Lower lobe of right lung (tissue), 2 donors: ENCODE measurements around the gene MEI1. TPM values are rescaled to one million over a fixed set of nuclear protein-coding genes. Genes with fewer than 3 reads are reported as not detected.
A peak's percentile ranks its signal among the peaks of the same experiment; 100 is the strongest.

Experiments
- ATAC-seq, 2 donors: fragments of 200-7000 bp; cut with Tn5 transposase; one replicate each; pipeline ENCODE4 v1.9.1; 2020 to 2022; ENCODE audit warnings: mild to moderate bottlenecking in 2 of 2, moderate library complexity in 2 of 2
- DNase-seq: peaks from one replicate; pipeline ENCODE4 v3.0.0-alpha.2; 2020
- H3K27ac ChIP-seq: fragments of 200-600 bp; one replicate; pipeline ENCODE4 v1.8.0; 2022
- H3K27me3 ChIP-seq: fragments of 200-600 bp; one replicate; pipeline ENCODE4 v1.8.0; 2022; ENCODE audit warnings: low read depth
- H3K36me3 ChIP-seq: fragments of 200-600 bp; one replicate; pipeline ENCODE4 v1.8.0; 2022; ENCODE audit warnings: mild to moderate bottlenecking
- H3K4me1 ChIP-seq: fragments of 200-600 bp; one replicate; pipeline ENCODE4 v1.8.0; 2022
- H3K4me3 ChIP-seq: fragments of 200-600 bp; one replicate; pipeline ENCODE4 v1.8.0; 2022; ENCODE audit warnings: mild to moderate bottlenecking
- H3K9me3 ChIP-seq: fragments of 200-600 bp; one replicate; pipeline ENCODE4 v1.8.0; 2022
- intact Hi-C: fragments of 100-400 bp; cut with DNase I; formaldehyde crosslinking; loops from one replicate; pipeline ENCODE4 v1.11.0; 2022
- total RNA-seq: library from RNA; stranded (reverse); fragmentation: NEBNext Ultra II Directional; extraction: Animal tissue kit (Norgen Biotek cat#: 25700); gene quantifications from one replicate; pipeline ENCODE4 v1.2.1, GENCODE V29; 2021
- TF ChIP-seq, protein P1 (sequence below): fragments of 200-600 bp; IDR thresholded peaks from one replicate; pipeline ENCODE4 v1.8.0; 2022; ENCODE audit warnings: antibody characterized with exemption, mild to moderate bottlenecking
- donor health status: DM: no; HTN: yes; CAD: no; lungs with severe emphysema.

Gene MEI1
- total RNA-seq, 1 donor from 2014 or later: 4.3 TPM

DNA sequence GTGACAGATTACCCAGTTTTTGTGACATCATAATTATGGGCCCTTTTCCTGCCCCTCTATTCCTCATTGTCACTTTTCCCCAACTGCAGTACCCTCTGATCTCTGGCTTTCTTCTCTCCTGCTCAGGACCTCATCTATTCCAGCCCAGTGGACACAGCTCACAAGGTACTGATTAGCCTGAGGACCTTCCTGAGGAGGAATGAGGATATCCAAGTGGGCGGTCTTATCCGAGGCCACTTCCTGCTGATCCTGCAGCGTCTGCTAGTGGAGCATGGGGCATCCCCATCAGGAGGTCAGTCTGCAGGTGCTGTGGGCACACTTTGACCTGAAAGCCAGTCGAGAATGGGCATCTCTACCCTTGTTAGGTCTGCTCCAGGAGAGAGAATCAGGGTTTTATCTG, 76.7 kb downstream of the MEI1 start:
- no peaks in the 10 kb centered on the region for H3K9me3 ChIP-seq
- H3K27me3 ChIP-seq: no peaks in the 10 kb centered on the region
- no peak overlapping the region for H3K4me3 ChIP-seq
- intact Hi-C loops: no loop called here
- peaks cover 5% of the 10 kb centered on the region for H3K4me1 ChIP-seq
- DNase-seq (no peak), ATAC-seq (no peak)
- no peak overlapping the region for H3K27ac ChIP-seq
- TF ChIP-seq, protein P1, sequence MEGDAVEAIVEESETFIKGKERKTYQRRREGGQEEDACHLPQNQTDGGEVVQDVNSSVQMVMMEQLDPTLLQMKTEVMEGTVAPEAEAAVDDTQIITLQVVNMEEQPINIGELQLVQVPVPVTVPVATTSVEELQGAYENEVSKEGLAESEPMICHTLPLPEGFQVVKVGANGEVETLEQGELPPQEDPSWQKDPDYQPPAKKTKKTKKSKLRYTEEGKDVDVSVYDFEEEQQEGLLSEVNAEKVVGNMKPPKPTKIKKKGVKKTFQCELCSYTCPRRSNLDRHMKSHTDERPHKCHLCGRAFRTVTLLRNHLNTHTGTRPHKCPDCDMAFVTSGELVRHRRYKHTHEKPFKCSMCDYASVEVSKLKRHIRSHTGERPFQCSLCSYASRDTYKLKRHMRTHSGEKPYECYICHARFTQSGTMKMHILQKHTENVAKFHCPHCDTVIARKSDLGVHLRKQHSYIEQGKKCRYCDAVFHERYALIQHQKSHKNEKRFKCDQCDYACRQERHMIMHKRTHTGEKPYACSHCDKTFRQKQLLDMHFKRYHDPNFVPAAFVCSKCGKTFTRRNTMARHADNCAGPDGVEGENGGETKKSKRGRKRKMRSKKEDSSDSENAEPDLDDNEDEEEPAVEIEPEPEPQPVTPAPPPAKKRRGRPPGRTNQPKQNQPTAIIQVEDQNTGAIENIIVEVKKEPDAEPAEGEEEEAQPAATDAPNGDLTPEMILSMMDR: no peak
- no peaks in the 10 kb centered on the region for H3K36me3 ChIP-seq

DNA sequence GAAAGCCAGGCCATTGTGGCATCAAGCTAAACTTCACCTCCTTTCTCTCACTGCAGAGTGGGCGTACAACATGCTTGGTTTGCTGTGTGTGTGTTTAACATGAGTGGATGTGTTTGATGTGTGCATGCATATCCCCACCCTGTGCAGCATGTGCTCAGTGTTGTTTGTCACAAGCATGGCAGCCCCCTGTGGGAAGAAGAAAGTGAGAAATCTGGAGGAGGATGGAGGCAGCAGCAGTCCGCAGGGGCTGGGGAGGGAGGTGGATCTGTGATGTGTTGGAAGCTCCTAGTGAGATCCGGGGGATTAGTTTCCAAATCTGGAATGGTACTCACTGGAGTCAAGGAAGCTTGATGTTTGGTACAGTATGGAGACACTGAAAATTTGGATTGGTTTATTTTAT, 77.1 kb downstream of the MEI1 start:
- Histone ChIP-seq H3K4me3 (no peak overlapping the region), H3K4me1 (peaks cover 9% of the 10 kb centered on the region), H3K9me3 (no peaks in the 10 kb centered on the region), H3K36me3 (no peaks in the 10 kb centered on the region), H3K27ac (no peak overlapping the region), H3K27me3 (no peaks in the 10 kb centered on the region)
- ATAC-seq (no peak), DNase-seq (no peak)
- intact Hi-C loops: no loop called here
- TF ChIP-seq, protein P1: no peak

DNA sequence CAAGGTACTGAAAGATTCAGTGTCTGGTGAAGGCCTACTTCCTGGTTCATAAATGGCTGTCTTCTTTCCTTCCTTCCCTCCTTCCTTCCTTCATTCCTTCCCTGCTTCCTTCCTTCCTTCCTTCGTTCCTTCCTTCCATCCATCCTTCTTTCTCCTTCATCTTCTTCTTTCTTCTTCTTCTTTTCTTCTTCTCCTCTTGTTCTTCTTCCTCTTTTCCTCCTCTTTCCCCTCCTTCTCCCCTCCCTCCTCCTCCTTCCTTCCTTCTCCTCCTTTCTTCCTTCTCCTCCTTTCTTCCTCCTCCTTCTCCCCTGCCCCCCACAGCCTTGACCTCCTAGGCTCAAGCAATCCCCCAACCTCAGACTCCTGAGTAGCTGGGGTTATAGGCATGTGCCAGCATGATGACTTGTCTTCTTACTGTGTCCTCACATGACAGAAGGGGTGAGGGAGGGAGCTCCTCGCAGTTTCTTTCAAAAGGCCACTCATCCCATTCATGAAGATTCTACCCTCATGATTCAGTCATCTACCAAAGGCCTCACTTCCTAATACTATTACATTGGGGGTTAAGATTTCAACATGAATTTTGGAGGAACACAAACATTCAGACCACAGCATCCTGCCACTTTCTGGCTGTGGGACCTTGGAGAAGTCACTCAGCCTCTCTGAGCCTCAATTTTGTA, 78.6 kb downstream of the MEI1 start:
- TF ChIP-seq, protein P1: no peak
- no peak for ATAC-seq
- Histone ChIP-seq H3K4me1 (peaks cover 14% of the 10 kb centered on the region), H3K27me3 (no peaks in the 10 kb centered on the region), H3K9me3 (no peaks in the 10 kb centered on the region), H3K4me3 (no peak overlapping the region), H3K36me3 (no peaks in the 10 kb centered on the region), H3K27ac (no peak overlapping the region)
- no peak for DNase-seq
- intact Hi-C loops: no loop called here

DNA sequence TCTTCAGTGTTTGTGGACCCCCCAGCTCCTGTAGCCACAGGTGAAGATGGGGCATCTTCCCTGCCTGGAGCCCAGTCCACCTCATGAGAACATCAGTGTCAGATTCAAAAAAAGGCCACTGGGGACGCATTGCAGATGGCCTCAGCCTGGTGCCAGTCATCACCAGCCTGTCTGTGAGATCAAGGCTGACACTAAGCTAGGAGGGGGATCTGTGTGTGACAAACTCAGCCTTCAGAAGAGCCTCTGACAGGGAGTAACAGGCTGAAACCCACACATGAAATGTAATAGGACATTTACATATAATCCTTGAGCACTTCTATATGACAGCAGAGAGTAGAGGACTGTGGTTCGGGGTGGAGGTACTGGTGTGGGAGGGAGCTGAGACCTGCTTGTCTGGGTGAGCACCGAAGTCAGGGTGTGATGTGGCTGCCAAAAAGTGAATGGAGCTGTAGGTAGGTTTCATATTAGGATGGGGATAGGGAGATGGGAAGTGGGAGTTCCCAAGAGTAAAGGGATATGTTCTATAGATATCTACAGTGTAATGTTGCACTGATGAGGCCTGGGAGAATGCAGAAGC, 80.7 kb downstream of the MEI1 start:
- DNase-seq (no peak), ATAC-seq (no peak)
- H3K27me3 ChIP-seq: no peaks in the 10 kb centered on the region
- no peaks in the 10 kb centered on the region for H3K9me3 ChIP-seq
- peaks cover 14% of the 10 kb centered on the region for H3K4me1 ChIP-seq
- H3K4me3 ChIP-seq: no peak overlapping the region
- intact Hi-C loops: no loop called here
- H3K27ac ChIP-seq: no peak overlapping the region
- TF ChIP-seq, protein P1: no peak
- no peaks in the 10 kb centered on the region for H3K36me3 ChIP-seq

DNA sequence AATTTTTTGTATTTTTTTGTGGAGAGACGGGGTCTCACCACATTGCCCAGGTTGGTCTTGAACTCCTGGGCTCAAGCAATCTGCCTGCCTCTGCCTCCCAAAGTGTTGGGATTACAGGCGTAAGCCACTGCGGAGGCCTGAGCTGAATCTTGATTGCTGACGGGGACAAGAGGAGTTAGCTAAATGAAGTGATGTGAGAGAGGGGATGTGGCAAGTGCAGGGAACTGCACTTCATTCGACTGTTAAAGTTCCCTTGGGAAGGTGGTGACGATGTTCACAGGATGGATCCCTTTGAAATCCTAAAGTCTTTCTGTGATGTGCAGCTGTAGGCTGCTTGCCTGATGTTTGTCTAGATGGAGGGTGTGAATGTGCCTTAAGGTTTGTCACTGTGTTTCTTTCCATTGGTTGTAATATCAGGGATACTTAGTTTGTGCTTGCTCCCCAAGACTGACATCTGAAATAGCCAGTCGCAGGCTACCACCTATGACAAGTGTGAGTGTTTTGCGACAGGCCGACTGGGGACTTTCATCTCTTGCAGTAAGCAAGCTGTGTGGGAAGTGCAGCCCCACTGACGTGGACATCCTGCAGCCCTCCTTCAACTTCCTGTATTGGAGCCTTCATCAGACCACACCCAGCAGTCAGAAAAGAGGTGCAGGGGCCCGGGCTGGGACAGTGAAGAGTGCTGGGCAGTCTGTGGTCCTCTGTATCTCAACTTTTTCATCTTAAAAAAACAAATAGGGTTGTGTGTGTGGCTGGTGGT, 81.6 kb downstream of the MEI1 start:
- no peaks in the 10 kb centered on the region for H3K27me3 ChIP-seq
- peak overlapping the region; percentile 74 for H3K27ac ChIP-seq

More for the DNA sequence above, 81.6 kb downstream of the MEI1 start:
- Histone ChIP-seq H3K36me3 (no peaks in the 10 kb centered on the region), H3K9me3 (no peaks in the 10 kb centered on the region), H3K4me1 (peaks cover 14% of the 10 kb centered on the region), H3K4me3 (peak overlapping the region; percentile 38)
- TF ChIP-seq, protein P1: no peak
- intact Hi-C loops: no loop called here
- ATAC-seq (peak; percentile 89), DNase-seq (peak; percentile 83)
